Measurements from ENCODE around the gene C14orf93. TPM values are rescaled to one million over a fixed set of nuclear protein-coding genes. Genes with fewer than 3 reads are reported as not detected.
A peak's percentile ranks its signal among the peaks of the same experiment; 100 is the strongest.

The C14orf93 gene
- total and polyA plus RNA-seq, 2 donors (not counting 1 experiment from before 2014, with no cell fraction given) = 4.8 to 13.0 TPM

- no peak overlapping the region for H3K9ac ChIP-seq (ENCODE audit: insufficient read depth, low read length)
- TF ChIP-seq, protein P1, sequence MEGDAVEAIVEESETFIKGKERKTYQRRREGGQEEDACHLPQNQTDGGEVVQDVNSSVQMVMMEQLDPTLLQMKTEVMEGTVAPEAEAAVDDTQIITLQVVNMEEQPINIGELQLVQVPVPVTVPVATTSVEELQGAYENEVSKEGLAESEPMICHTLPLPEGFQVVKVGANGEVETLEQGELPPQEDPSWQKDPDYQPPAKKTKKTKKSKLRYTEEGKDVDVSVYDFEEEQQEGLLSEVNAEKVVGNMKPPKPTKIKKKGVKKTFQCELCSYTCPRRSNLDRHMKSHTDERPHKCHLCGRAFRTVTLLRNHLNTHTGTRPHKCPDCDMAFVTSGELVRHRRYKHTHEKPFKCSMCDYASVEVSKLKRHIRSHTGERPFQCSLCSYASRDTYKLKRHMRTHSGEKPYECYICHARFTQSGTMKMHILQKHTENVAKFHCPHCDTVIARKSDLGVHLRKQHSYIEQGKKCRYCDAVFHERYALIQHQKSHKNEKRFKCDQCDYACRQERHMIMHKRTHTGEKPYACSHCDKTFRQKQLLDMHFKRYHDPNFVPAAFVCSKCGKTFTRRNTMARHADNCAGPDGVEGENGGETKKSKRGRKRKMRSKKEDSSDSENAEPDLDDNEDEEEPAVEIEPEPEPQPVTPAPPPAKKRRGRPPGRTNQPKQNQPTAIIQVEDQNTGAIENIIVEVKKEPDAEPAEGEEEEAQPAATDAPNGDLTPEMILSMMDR (conservative IDR thresholded peaks at IDR 0.05 in 1 of 2, IDR thresholded peaks at IDR 0.05 in 1 of 2; ENCODE audit: low read depth in 1 of 2, low read length in 2 of 2) = no peak
- TF ChIP-seq EZH2 (IDR thresholded peaks at IDR 0.05; ENCODE audit: low read length, missing control alignments) = no peak
- peaks cover 45% of the 10 kb centered on the region for H3K4me1 ChIP-seq (ENCODE audit: control insufficient read depth, extremely low read depth, insufficient read depth, low read length)
- H3K27me3 ChIP-seq (ENCODE audit: control insufficient read depth, insufficient read depth, low read length) = no peaks in the 10 kb centered on the region
- no peaks in the 10 kb centered on the region for H3K9me3 ChIP-seq (ENCODE audit: control insufficient read depth, insufficient read depth, low read depth, low read length)
- H3K36me3 ChIP-seq (ENCODE audit: control insufficient read depth, insufficient read depth, low read length) = peaks cover 13% of the 10 kb centered on the region
- no peak for DNase-seq (ENCODE audit: low read depth in 2 of 2)
- H4K20me1 ChIP-seq (ENCODE audit: control insufficient read depth, extremely low read depth, insufficient read depth, low read length) = no peaks in the 10 kb centered on the region
- H3K4me2 ChIP-seq (ENCODE audit: extremely low read depth, insufficient read depth, low read length) = peak overlapping the region; percentile 47
- peak overlapping the region; percentile 66 for H3K27ac ChIP-seq (ENCODE audit: insufficient read depth, low read length)
- H3K4me3 ChIP-seq (replicated peaks in 1 of 4; ENCODE audit: control extremely low read depth in 1 of 4, insufficient read depth in 1 of 4, low read depth in 3 of 4, low read length in 4 of 4) = no peak overlapping the region
- peaks cover 39% of the 10 kb centered on the region for H3K79me2 ChIP-seq (ENCODE audit: control insufficient read depth, insufficient read depth, low read length)
- H2AFZ ChIP-seq (ENCODE audit: low read length) = no peak overlapping the region
Measured at GRCh38 chr14:22977434-22977683, 32.6 kb downstream of the C14orf93 start.

DNA sequence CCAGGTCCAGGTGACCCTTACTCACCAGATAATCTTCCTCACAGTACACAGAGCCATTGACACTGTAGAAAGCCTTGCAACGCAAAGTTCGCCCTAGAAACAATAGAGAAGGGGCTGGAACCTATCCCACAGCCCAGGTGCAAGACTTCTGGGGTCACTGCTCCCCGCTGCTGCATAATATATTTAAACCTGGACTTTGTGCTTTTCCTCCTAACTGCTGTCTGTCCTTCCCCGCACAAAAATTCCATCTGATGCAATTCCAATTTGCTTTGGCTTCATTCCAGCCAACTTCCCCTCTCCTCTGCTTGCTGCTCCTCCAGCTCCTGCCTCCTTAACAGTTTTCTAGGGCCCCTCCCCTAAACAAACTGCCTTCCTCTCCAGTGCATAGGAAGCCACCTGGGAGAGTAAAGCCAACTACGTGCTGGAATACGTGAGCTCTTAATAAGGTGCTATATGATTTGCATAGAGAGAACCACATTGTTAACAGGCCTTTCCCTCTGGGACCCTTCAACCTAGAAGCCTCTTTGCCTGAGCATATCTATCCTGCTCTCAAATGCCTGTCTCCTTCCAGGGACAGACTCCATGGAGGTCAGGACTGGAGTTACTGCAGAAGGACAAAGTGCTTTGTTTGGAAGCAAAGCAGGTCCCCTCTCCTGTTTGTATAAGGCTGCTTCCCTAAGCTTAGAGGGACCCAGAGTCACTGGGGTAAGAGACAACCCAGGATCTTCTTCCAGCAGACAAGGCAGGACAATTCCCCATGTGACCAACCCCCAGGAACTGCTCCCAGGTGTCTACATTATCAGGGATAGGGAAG is 33.1 kb downstream of the C14orf93 start:
- Histone ChIP-seq H3K36me3 (ENCODE audit: control insufficient read depth, insufficient read depth, low read length) (peaks cover 16% of the 10 kb centered on the region), H4K20me1 (ENCODE audit: control insufficient read depth, extremely low read depth, insufficient read depth, low read length) (no peaks in the 10 kb centered on the region)
- DNase-seq (ENCODE audit: low read depth in 2 of 2) = peak; percentile 55 to 64

DNA sequence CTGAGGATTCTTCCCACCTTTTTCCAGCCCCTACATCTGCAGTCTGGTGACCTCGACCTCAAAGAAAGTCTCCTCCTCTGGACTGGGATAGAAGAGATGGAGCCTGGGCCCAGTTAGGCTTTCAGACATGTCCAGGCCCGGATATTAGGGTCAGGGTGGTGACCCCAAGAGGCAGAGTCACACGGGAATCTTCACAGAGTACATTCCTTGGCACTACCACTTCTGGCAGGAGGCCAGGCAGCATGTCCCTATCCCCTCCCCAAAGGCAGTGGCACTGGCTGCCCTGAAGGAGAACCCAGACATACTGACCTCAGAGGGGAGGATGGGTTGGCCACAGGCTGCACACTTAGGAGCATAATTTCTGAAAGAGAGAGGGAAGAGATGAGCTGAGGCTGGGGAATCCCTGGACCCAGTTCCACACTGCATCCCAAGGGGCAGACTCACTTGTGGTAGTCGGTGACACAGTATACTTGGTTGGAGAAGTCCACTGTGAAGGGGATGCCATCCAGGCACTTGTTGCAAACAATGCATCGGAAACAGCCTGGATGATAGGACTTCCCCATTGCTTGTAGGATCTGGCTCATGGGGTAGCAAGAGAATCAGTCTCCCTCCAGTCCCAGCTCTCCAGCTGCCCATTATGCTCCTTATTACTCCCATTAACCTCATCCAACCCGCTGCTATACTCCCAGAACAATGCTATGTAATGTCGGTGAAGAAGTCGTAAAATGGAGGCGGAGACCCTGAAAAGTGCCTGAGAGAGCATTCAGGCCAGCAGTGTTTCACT is 35.2 kb downstream of the C14orf93 start:
- Histone ChIP-seq H3K79me2 (ENCODE audit: control insufficient read depth, insufficient read depth, low read length) (peaks cover 15% of the 10 kb centered on the region), H3K4me1 (ENCODE audit: control insufficient read depth, extremely low read depth, insufficient read depth, low read length) (peaks cover 45% of the 10 kb centered on the region)
- no peak for DNase-seq (ENCODE audit: low read depth in 2 of 2)

More for the DNA sequence above, 33.1 kb downstream of the C14orf93 start:
- Histone ChIP-seq H3K9ac (ENCODE audit: insufficient read depth, low read length) (no peak overlapping the region), H3K27me3 (ENCODE audit: control insufficient read depth, insufficient read depth, low read length) (no peaks in the 10 kb centered on the region), H3K4me2 (ENCODE audit: extremely low read depth, insufficient read depth, low read length) (peak overlapping the region; percentile 47), H2AFZ (ENCODE audit: low read length) (no peak overlapping the region), H3K4me1 (ENCODE audit: control insufficient read depth, extremely low read depth, insufficient read depth, low read length) (peaks cover 45% of the 10 kb centered on the region), H3K79me2 (ENCODE audit: control insufficient read depth, insufficient read depth, low read length) (peaks cover 34% of the 10 kb centered on the region), H3K9me3 (ENCODE audit: control insufficient read depth, insufficient read depth, low read depth, low read length) (no peaks in the 10 kb centered on the region), H3K27ac (ENCODE audit: insufficient read depth, low read length) (peak overlapping the region; percentile 66), H3K4me3 (replicated peaks in 1 of 4; ENCODE audit: control extremely low read depth in 1 of 4, insufficient read depth in 1 of 4, low read depth in 3 of 4, low read length in 4 of 4) (no peak overlapping the region)
- TF ChIP-seq, protein P1 (conservative IDR thresholded peaks at IDR 0.05 in 1 of 2, IDR thresholded peaks at IDR 0.05 in 1 of 2; ENCODE audit: low read depth in 1 of 2, low read length in 2 of 2) = no peak
- TF ChIP-seq EZH2 (IDR thresholded peaks at IDR 0.05; ENCODE audit: low read length, missing control alignments) = no peak

More for the DNA sequence above, 35.2 kb downstream of the C14orf93 start:
- Histone ChIP-seq H3K36me3 (ENCODE audit: control insufficient read depth, insufficient read depth, low read length) (peaks cover 16% of the 10 kb centered on the region), H3K9ac (ENCODE audit: insufficient read depth, low read length) (no peak overlapping the region), H2AFZ (ENCODE audit: low read length) (no peak overlapping the region), H4K20me1 (ENCODE audit: control insufficient read depth, extremely low read depth, insufficient read depth, low read length) (no peaks in the 10 kb centered on the region), H3K4me3 (replicated peaks in 1 of 4; ENCODE audit: control extremely low read depth in 1 of 4, insufficient read depth in 1 of 4, low read depth in 3 of 4, low read length in 4 of 4) (no peak overlapping the region), H3K27ac (ENCODE audit: insufficient read depth, low read length) (no peak overlapping the region), H3K27me3 (ENCODE audit: control insufficient read depth, insufficient read depth, low read length) (no peaks in the 10 kb centered on the region), H3K4me2 (ENCODE audit: extremely low read depth, insufficient read depth, low read length) (no peak overlapping the region), H3K9me3 (ENCODE audit: control insufficient read depth, insufficient read depth, low read depth, low read length) (no peaks in the 10 kb centered on the region)
- TF ChIP-seq, protein P1 (conservative IDR thresholded peaks at IDR 0.05 in 1 of 2, IDR thresholded peaks at IDR 0.05 in 1 of 2; ENCODE audit: low read depth in 1 of 2, low read length in 2 of 2) = no peak
- no peak for TF ChIP-seq EZH2 (IDR thresholded peaks at IDR 0.05; ENCODE audit: low read length, missing control alignments)
